CD4-positive, CD25-positive, alpha-beta regulatory T cell (primary cell): ENCODE data around the gene EXOC4. TPM values are rescaled to one million over a fixed set of nuclear protein-coding genes. Genes with fewer than 3 reads are reported as not detected.
A peak's percentile ranks its signal among the peaks of the same experiment; 100 is the strongest.

Source experiments
- ATAC-seq, 2 donors: fragments of 150-1000 bp; cut with Tn5 transposase; one replicate each; pipeline ENCODE4 v1.10.0; 2021; ENCODE audit warnings: low read depth in 2 of 2, moderate number of reproducible peaks in 2 of 2, moderate library complexity in 1 of 2
- DNase-seq, 3 donors: peaks; one replicate each; pipeline versions ENCODE4 v3.0.0 to v3.0.0-alpha.2; 2012 to 2022; ENCODE audit warnings: mixed read lengths in 1 of 3
- H3K27ac ChIP-seq: one replicate; pipeline ENCODE4 v1.7.0; 2013; ENCODE audit warnings: mild to moderate bottlenecking, low read length; ENCODE audit not compliant: insufficient read depth, poor library complexity, severe bottlenecking
- H3K27me3 ChIP-seq: one replicate; pipeline ENCODE4 v1.7.0; 2013; ENCODE audit warnings: low read length; ENCODE audit not compliant: control insufficient read depth, insufficient read depth
- H3K36me3 ChIP-seq: one replicate; pipeline ENCODE4 v1.7.0; 2013; ENCODE audit warnings: mild to moderate bottlenecking, low read length, moderate library complexity; ENCODE audit not compliant: control insufficient read depth, insufficient read depth
- H3K4me1 ChIP-seq: 2 replicates; pipeline ENCODE4 v1.7.0; 2013; ENCODE audit warnings: mild to moderate bottlenecking, low read length; ENCODE audit not compliant: insufficient read depth, control insufficient read depth, poor library complexity, severe bottlenecking
- H3K4me3 ChIP-seq: one replicate; pipeline ENCODE4 v1.7.0; 2013; ENCODE audit warnings: low read depth, mild to moderate bottlenecking, low read length, moderate library complexity
- H3K9me3 ChIP-seq, 2 experiments: 1 replicate in 1 of 2; 2 replicates in 1 of 2; pipeline ENCODE4 v1.7.0; 2013; ENCODE audit warnings: low read length in 2 of 2, mild to moderate bottlenecking in 1 of 2, moderate library complexity in 1 of 2; ENCODE audit not compliant: control insufficient read depth in 2 of 2
- H3K27ac Mint-ChIP-seq, 3 donors: one replicate each; pipeline ENCODE4 v1.8.0; 2020 to 2022; ENCODE audit warnings: mild to moderate bottlenecking in 3 of 3, mixed read lengths in 3 of 3, moderate library complexity in 2 of 3
- H3K27me3 Mint-ChIP-seq: one replicate; pipeline ENCODE4 v1.8.0; 2022; ENCODE audit warnings: mild to moderate bottlenecking, mixed read lengths
- H3K36me3 Mint-ChIP-seq: one replicate; pipeline ENCODE4 v1.8.0; 2020; ENCODE audit warnings: mixed read lengths
- H3K4me1 Mint-ChIP-seq, 4 donors: one replicate each; pipeline ENCODE4 v1.8.0; 2020 to 2022; ENCODE audit warnings: mixed read lengths in 4 of 4, mild to moderate bottlenecking in 1 of 4
- H3K4me3 Mint-ChIP-seq, 4 donors: one replicate each; pipeline ENCODE4 v1.8.0; 2020 to 2022; ENCODE audit warnings: mild to moderate bottlenecking in 4 of 4, mixed read lengths in 4 of 4, moderate library complexity in 3 of 4
- H3K9me3 Mint-ChIP-seq, 7 donors: one replicate each; pipeline ENCODE4 v1.8.0; 2020 to 2022; ENCODE audit warnings: mixed read lengths in 7 of 7, mild to moderate bottlenecking in 3 of 7, moderate library complexity in 2 of 7
- polyA plus RNA-seq, 4 donors: library from polyadenylated mRNA; unstranded; fragments of 300-500 nt; fragmentation: Illumina TruSeq; gene quantifications; one replicate each; pipeline ENCODE4 v1.2.3, GENCODE V29; 2021
- total RNA-seq: library from RNA; stranded (reverse); gene quantifications from one replicate; pipeline ENCODE4 v1.2.3, GENCODE V29; 2022

The EXOC4 gene
- total and polyA plus RNA-seq, 5 donors from 2014 or later, result 39.1 to 118 (median 52.2) TPM

GRCh38 chr7:133408212-133408611 lies 155.3 kb downstream of the EXOC4 start:
- no peak for DNase-seq

DNA sequence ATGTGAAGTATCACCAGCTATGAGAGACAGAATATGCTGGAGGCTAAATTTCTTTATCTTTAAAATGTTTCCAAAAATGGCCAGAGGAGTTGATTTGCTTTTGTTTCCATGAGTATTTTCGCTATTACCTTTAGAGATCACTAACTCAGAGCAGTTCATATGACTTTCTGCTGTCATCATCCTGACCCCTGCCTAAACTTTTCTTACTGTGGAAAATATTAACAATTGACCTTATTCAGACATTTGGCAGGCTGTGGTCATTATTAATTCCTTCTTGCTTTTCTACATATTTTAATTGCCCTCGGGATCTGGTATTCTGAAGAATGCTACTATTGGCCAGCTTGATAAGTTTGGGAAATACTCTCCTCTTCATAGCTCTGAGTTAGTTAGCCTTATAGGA lies 156.5 kb downstream of the EXOC4 start:
- H3K9me3 ChIP-seq, result no peaks in the 10 kb centered on the region
- H3K4me3 Mint-ChIP-seq, result peak overlapping the region in 1 of 4 donors; percentile 65
- peaks cover 15% of the 10 kb centered on the region for H3K36me3 Mint-ChIP-seq
- H3K27me3 Mint-ChIP-seq, result no peaks in the 10 kb centered on the region
- H3K4me1 ChIP-seq, result no peaks in the 10 kb centered on the region
- peaks cover 12 to 18% (median 13%) of the 10 kb centered on the region in 4 donors for H3K4me1 Mint-ChIP-seq
- H3K27ac ChIP-seq, result no peak overlapping the region
- peaks cover 0 to 6% (median 0%) of the 10 kb centered on the region in 7 donors for H3K9me3 Mint-ChIP-seq
- no peaks in the 10 kb centered on the region for H3K36me3 ChIP-seq
- H3K27ac Mint-ChIP-seq, result no peak overlapping the region
- H3K4me3 ChIP-seq, result no peak overlapping the region
- DNase-seq, result no peak
- H3K27me3 ChIP-seq, result no peaks in the 10 kb centered on the region
- no peak for ATAC-seq

More at GRCh38 chr7:133408212-133408611, 155.3 kb downstream of the EXOC4 start:
- Histone ChIP-seq H3K9me3 (no peaks in the 10 kb centered on the region), H3K27ac (no peak overlapping the region), H3K36me3 (no peaks in the 10 kb centered on the region), H3K4me3 (no peak overlapping the region), H3K4me1 (no peaks in the 10 kb centered on the region), H3K27me3 (no peaks in the 10 kb centered on the region)
- H3K27ac Mint-ChIP-seq, result no peak overlapping the region
- no peak overlapping the region for H3K4me3 Mint-ChIP-seq
- peaks cover 12 to 17% (median 15%) of the 10 kb centered on the region in 4 donors for H3K4me1 Mint-ChIP-seq
- ATAC-seq, result no peak
- H3K9me3 Mint-ChIP-seq, result peaks cover 0 to 6% (median 0%) of the 10 kb centered on the region in 7 donors
- no peaks in the 10 kb centered on the region for H3K27me3 Mint-ChIP-seq
- H3K36me3 Mint-ChIP-seq, result peaks cover 20% of the 10 kb centered on the region

- H3K4me1 ChIP-seq, result no peaks in the 10 kb centered on the region
- no peaks in the 10 kb centered on the region for H3K27me3 Mint-ChIP-seq
- no peaks in the 10 kb centered on the region for H3K36me3 ChIP-seq
- H3K36me3 Mint-ChIP-seq, result peaks cover 14% of the 10 kb centered on the region
- DNase-seq (no peak), ATAC-seq (no peak)
- no peak overlapping the region for H3K27ac Mint-ChIP-seq
- H3K27me3 ChIP-seq, result no peaks in the 10 kb centered on the region
- H3K9me3 ChIP-seq, result no peaks in the 10 kb centered on the region
- H3K4me3 Mint-ChIP-seq, result no peak overlapping the region
- no peak overlapping the region for H3K4me3 ChIP-seq
- peaks cover 0 to 6% (median 0%) of the 10 kb centered on the region in 7 donors for H3K9me3 Mint-ChIP-seq
- H3K27ac ChIP-seq, result no peak overlapping the region
- H3K4me1 Mint-ChIP-seq, result peaks cover 12 to 17% (median 13%) of the 10 kb centered on the region in 4 donors
Observed at GRCh38 chr7:133409966-133410365, 157.1 kb downstream of the EXOC4 start.

GRCh38 chr7:133411395-133411794 lies 158.5 kb downstream of the EXOC4 start:
- H3K27ac ChIP-seq, result no peak overlapping the region
- no peak overlapping the region for H3K4me3 Mint-ChIP-seq
- DNase-seq (no peak), ATAC-seq (no peak)
- no peaks in the 10 kb centered on the region for H3K36me3 ChIP-seq
- no peaks in the 10 kb centered on the region for H3K4me1 ChIP-seq
- H3K36me3 Mint-ChIP-seq, result peaks cover 8% of the 10 kb centered on the region
- H3K9me3 Mint-ChIP-seq, result peaks cover 0 to 6% (median 0%) of the 10 kb centered on the region in 7 donors
- H3K27ac Mint-ChIP-seq, result no peak overlapping the region
- no peaks in the 10 kb centered on the region for H3K27me3 ChIP-seq
- peaks cover 12 to 19% (median 13%) of the 10 kb centered on the region in 4 donors for H3K4me1 Mint-ChIP-seq
- no peaks in the 10 kb centered on the region for H3K27me3 Mint-ChIP-seq
- H3K9me3 ChIP-seq, result no peaks in the 10 kb centered on the region
- no peak overlapping the region for H3K4me3 ChIP-seq

DNA sequence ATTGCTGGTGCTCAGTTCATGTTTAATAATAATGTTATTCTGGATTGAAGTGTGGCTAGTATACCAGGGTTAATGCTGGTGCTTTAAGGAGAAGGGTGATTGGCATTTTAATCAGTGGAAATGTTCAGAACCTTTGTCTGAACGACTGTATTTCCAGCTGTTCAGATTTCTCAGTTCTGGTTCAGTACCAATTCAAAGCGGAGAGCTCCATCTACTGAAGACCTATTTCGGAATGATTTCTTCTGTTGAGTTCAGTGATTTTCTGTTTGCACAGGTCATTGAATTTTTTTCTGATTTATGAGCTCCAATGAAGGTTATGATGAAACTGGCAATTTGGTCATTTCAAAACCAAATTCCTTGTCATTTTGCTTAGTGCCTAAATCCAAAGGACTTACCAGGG lies 160.1 kb downstream of the EXOC4 start:
- no peak for DNase-seq
- no peak overlapping the region for H3K4me3 ChIP-seq
- peaks cover 5 to 23% (median 15%) of the 10 kb centered on the region in 4 donors for H3K4me1 Mint-ChIP-seq
- H3K27me3 ChIP-seq, result no peaks in the 10 kb centered on the region
- H3K36me3 Mint-ChIP-seq, result peaks cover under 1% of the 10 kb centered on the region
- no peaks in the 10 kb centered on the region for H3K36me3 ChIP-seq
- H3K4me3 Mint-ChIP-seq, result no peak overlapping the region
- no peak overlapping the region for H3K27ac ChIP-seq
- no peaks in the 10 kb centered on the region for H3K9me3 ChIP-seq
- no peak overlapping the region for H3K27ac Mint-ChIP-seq
- ATAC-seq, result no peak
- H3K27me3 Mint-ChIP-seq, result no peaks in the 10 kb centered on the region
- H3K9me3 Mint-ChIP-seq, result peaks cover 0 to 4% (median 0%) of the 10 kb centered on the region in 7 donors
- H3K4me1 ChIP-seq, result no peaks in the 10 kb centered on the region

DNA sequence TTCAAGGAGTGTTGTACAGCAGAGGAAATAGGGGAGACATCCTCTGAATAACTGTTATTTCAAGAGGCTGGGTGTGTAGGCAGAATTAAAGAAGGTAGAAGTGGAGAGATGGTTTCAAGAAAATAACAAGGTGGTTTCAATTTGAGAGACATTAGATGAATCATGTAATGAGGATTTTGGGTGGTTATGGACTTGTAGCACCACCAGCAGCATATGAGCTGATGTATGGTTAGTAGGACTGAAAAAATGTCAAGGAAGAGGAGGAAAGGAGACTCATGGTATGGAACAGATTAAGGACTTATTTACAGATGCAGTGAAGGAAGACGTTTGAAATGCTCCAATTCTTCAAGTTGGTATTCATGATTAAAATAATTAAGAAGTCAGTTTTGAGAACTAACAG lies 166.2 kb downstream of the EXOC4 start:
- Mint-ChIP-seq H3K4me1 (peaks cover 3 to 16% (median 7%) of the 10 kb centered on the region in 4 donors), H3K9me3 (peaks cover 0 to 4% (median 2%) of the 10 kb centered on the region in 7 donors), H3K4me3 (no peak overlapping the region), H3K27ac (no peak overlapping the region), H3K36me3 (peaks cover 8% of the 10 kb centered on the region), H3K27me3 (no peaks in the 10 kb centered on the region)
- Histone ChIP-seq H3K4me1 (no peaks in the 10 kb centered on the region), H3K36me3 (no peaks in the 10 kb centered on the region), H3K4me3 (no peak overlapping the region), H3K27me3 (no peaks in the 10 kb centered on the region), H3K27ac (no peak overlapping the region), H3K9me3 (no peaks in the 10 kb centered on the region)
- no peak for ATAC-seq
- no peak for DNase-seq

DNA sequence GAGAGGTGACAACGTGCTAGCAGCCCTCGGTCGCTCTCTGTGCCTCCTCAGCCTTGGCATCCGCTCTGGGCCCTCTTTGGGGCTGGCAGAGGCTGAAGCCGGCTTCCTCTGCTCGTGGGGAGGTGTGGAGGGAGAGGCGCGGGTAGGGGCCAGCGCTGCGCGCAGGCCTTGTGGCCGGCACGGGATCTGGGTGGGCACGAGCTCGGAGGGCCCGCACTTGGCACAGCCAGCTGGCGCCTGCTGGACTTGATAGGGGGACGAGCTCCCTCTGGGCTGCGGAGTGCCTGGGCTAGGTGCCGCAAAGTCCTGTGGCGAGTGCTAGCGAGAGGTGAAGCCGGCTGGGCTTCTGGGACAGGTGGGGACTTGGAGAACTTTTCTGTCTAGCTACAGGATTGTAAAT lies 170.7 kb downstream of the EXOC4 start:
- Histone ChIP-seq H3K27me3 (no peaks in the 10 kb centered on the region), H3K9me3 (no peaks in the 10 kb centered on the region), H3K4me1 (peaks cover 13% of the 10 kb centered on the region), H3K27ac (no peak overlapping the region), H3K36me3 (peaks cover 3% of the 10 kb centered on the region), H3K4me3 (no peak overlapping the region)
- Mint-ChIP-seq H3K27ac (no peak overlapping the region), H3K27me3 (no peaks in the 10 kb centered on the region), H3K4me3 (no peak overlapping the region), H3K9me3 (peaks cover 0 to 4% (median 3%) of the 10 kb centered on the region in 7 donors), H3K4me1 (peaks cover 23 to 45% (median 32%) of the 10 kb centered on the region in 4 donors), H3K36me3 (peaks cover 24% of the 10 kb centered on the region)
- ATAC-seq (no peak), DNase-seq (no peak)

- Histone ChIP-seq H3K27me3 (no peaks in the 10 kb centered on the region), H3K36me3 (peaks cover 3% of the 10 kb centered on the region), H3K27ac (no peak overlapping the region), H3K4me1 (peaks cover 13% of the 10 kb centered on the region), H3K4me3 (no peak overlapping the region), H3K9me3 (no peaks in the 10 kb centered on the region)
- no peak for ATAC-seq
- peaks cover 17% of the 10 kb centered on the region for H3K36me3 Mint-ChIP-seq
- peaks cover 0 to 4% (median 0%) of the 10 kb centered on the region in 7 donors for H3K9me3 Mint-ChIP-seq
- H3K27me3 Mint-ChIP-seq, result no peaks in the 10 kb centered on the region
- H3K27ac Mint-ChIP-seq, result peak overlapping the region in 1 of 3 donors; percentile 90
- no peak overlapping the region for H3K4me3 Mint-ChIP-seq
- DNase-seq, result no peak
- H3K4me1 Mint-ChIP-seq, result peaks cover 26 to 50% (median 34%) of the 10 kb centered on the region in 4 donors
Observed at GRCh38 chr7:133428326-133428725, 175.4 kb downstream of the EXOC4 start.
